ENCODE measurements around the gene MTMR6.

MTMR6 gene

GRCh38 chr13:25214491-25215252 lies 72.6 kb downstream of the MTMR6 start:
- no peak for DNase-seq

- no peak for DNase-seq
Measured at GRCh38 chr13:25213715-25214114, 73.6 kb downstream of the MTMR6 start.

GRCh38 chr13:25210842-25211569 lies 76.3 kb downstream of the MTMR6 start:
- DNase-seq, result no peak

GRCh38 chr13:25207291-25207810 lies 79.9 kb downstream of the MTMR6 start:
- no peak for DNase-seq

- no peak for DNase-seq
Measured at GRCh38 chr13:25204863-25205262, 82.4 kb downstream of the MTMR6 start.

GRCh38 chr13:25203127-25203740 lies 84.1 kb downstream of the MTMR6 start:
- DNase-seq, result no peak

- no peak for DNase-seq
Measured at GRCh38 chr13:25200783-25201182, 86.5 kb downstream of the MTMR6 start.

GRCh38 chr13:25198647-25199046 lies 88.6 kb downstream of the MTMR6 start:
- DNase-seq, result no peak

GRCh38 chr13:25196971-25197370 lies 90.3 kb downstream of the MTMR6 start:
- no peak for DNase-seq
